Epithelial cell of esophagus (primary cell): Measurements from ENCODE around the gene IFIT3.

ENCODE experiments used
- DNase-seq: peaks from one replicate; pipeline ENCODE4 v3.0.0; 2010; ENCODE audit warnings: low read depth
- H3K4me3 ChIP-seq: 2 replicates; pipeline ENCODE4 v1.5.1; 2011; ENCODE audit warnings: mild to moderate bottlenecking, low read length, control low read depth
- TF ChIP-seq, protein P1 (sequence below): IDR thresholded peaks from 2 replicates; pipeline ENCODE4 v1.5.1; 2011; ENCODE audit warnings: low read depth, mild to moderate bottlenecking, low read length, control low read depth, inconsistent platforms; ENCODE audit not compliant: insufficient read depth; ENCODE audit errors: missing control alignments

Gene IFIT3

GRCh38 chr10:89297791-89298190 lies 30.0 kb upstream of the IFIT3 start:
- no peak overlapping the region for H3K4me3 ChIP-seq
- TF ChIP-seq, protein P1, sequence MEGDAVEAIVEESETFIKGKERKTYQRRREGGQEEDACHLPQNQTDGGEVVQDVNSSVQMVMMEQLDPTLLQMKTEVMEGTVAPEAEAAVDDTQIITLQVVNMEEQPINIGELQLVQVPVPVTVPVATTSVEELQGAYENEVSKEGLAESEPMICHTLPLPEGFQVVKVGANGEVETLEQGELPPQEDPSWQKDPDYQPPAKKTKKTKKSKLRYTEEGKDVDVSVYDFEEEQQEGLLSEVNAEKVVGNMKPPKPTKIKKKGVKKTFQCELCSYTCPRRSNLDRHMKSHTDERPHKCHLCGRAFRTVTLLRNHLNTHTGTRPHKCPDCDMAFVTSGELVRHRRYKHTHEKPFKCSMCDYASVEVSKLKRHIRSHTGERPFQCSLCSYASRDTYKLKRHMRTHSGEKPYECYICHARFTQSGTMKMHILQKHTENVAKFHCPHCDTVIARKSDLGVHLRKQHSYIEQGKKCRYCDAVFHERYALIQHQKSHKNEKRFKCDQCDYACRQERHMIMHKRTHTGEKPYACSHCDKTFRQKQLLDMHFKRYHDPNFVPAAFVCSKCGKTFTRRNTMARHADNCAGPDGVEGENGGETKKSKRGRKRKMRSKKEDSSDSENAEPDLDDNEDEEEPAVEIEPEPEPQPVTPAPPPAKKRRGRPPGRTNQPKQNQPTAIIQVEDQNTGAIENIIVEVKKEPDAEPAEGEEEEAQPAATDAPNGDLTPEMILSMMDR: no peak
- no peak for DNase-seq

- no peak overlapping the region for H3K4me3 ChIP-seq
- DNase-seq: no peak
- TF ChIP-seq, protein P1: no peak
Measured at GRCh38 chr10:89299031-89299430, 28.8 kb upstream of the IFIT3 start.

GRCh38 chr10:89301232-89301631 lies 26.6 kb upstream of the IFIT3 start:
- H3K4me3 ChIP-seq: peak overlapping the region; percentile 47
- TF ChIP-seq, protein P1: no peak
- peak; percentile 48 for DNase-seq

GRCh38 chr10:89301721-89302445 lies 25.9 kb upstream of the IFIT3 start, which contains the start of gene IFIT2:
TSS of gene IFIT2 (plus strand) at chr10:89302046. CDS start at chr10:89302124, 78 bp downstream.
- TF ChIP-seq, protein P1: no peak
- peak; percentile 73 for DNase-seq
- peak within 1 kb of the TSS; percentile 47 for H3K4me3 ChIP-seq

- no peak overlapping the region for H3K4me3 ChIP-seq
- TF ChIP-seq, protein P1: no peak
- DNase-seq: peak; percentile 51
Measured at GRCh38 chr10:89302625-89303024, 25.2 kb upstream of the IFIT3 start.

- no peak for DNase-seq
- no peak overlapping the region for H3K4me3 ChIP-seq
- TF ChIP-seq, protein P1: no peak
Measured at GRCh38 chr10:89303161-89303560, 24.6 kb upstream of the IFIT3 start.

DNA sequence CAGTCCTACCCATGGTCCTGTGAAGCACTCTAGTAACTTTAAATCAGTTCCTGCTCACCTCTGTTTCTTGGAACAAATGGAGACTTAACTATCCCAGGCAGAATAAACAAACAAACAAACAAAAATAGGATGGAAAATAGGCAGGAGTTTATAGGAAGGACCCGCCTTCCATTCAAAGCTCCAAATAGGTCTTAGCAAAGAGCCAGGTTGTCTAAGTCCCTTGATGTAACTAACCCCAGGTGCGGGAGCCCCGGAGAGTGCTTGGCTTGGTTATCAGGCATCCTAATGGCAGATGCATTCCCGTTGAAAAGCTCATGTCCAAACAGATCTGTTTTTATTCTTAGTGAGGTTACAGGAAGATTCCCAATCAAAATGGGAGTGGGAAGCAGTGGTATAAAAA lies 23.8 kb upstream of the IFIT3 start:
- H3K4me3 ChIP-seq: no peak overlapping the region
- no peak for DNase-seq
- TF ChIP-seq, protein P1: no peak
